GM19328 (cell line): ENCODE data around the gene FAM83E.
"Not testable (repeated sequence)": the region's sequence is repeated elsewhere in the genome, so short reads cannot be mapped to it uniquely, and the experiment has no call there.

Source experiments
- ATAC-seq: cut with Tn5 transposase; IDR thresholded peaks from one replicate; pipeline ENCODE4 v1.9.1; 2021; ENCODE audit warnings: mild to moderate bottlenecking, moderate library complexity; ENCODE audit not compliant: unreplicated experiment

FAM83E gene

DNA sequence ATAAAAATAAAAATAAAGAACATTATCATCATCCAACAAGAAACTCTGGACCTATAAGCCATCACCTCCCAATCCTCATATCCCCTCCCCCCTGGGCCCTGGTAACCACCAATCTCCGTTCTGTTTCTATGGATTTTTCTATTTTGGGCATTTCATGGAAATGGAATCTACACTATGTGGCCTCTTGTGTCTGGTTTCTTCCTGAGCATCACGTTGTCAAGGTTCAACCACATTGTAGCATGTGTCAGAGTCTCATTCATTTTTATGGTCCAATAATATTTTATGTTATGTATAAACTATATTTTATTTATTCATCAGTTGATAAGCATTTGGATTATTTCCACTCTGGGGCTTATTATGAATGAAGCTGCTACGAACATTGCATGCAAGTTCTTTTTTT is 36.0 kb downstream of the FAM83E start:
- no peak for ATAC-seq

- not testable (repeated sequence) for ATAC-seq
These were observed 37.0 kb downstream of the FAM83E start for GRCh38 chr19:48577908-48578307.

DNA sequence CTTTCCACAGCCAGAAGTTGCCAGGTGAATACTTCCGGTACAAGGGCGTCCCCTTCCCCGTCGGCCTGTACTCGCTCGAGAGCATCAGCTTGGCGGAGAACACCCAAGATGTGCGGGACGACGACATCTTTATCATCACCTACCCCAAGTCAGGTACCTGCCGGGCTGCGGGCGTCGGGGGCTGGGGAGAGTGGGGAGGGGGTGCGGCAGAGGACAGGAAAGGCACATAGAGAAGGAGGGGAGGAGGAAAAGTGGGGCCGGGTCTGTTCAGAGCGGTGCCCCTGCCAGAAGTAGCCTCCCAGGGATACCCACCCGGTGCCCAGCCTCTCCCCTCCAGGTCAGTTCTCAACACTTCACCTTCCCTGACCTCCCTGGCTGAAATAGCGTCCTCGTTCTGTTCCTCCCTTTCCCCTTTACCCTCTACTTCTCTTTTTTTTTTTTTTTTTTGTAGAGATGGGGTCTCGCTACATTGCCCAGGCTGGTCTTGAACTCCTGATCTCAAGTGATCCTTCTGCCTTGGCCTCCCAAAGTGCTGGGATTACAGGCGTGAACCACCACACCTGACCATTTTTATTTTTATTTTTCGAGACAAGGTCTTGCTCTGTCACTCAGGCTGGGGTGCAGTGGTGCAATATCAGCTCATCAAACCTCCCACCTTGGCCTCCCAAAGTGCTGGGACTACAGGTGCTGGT is 38.8 kb downstream of the FAM83E start:
- no peak for ATAC-seq

DNA sequence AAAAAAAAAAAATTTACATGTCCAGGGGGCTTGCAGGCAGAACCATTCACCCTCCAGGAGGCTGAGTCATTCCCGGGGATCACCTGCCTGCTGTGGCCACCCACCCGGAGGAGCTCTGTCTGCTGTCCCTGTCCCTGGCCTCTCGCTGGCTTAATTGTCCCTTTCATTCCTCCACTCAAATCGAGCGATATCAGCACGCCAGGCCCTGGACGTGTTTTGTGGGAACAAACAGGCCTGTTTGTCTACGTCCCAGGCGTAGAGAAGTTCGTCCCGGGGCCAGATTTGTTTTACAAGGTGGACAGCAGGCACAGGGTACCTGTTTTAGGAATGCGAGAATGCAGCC is 41.7 kb downstream of the FAM83E start:
- ATAC-seq = no peak

GRCh38 chr19:48571378-48572162 is 43.3 kb downstream of the FAM83E start:
- ATAC-seq = no peak

GRCh38 chr19:48569814-48570213 is 45.1 kb downstream of the FAM83E start:
- no peak for ATAC-seq

DNA sequence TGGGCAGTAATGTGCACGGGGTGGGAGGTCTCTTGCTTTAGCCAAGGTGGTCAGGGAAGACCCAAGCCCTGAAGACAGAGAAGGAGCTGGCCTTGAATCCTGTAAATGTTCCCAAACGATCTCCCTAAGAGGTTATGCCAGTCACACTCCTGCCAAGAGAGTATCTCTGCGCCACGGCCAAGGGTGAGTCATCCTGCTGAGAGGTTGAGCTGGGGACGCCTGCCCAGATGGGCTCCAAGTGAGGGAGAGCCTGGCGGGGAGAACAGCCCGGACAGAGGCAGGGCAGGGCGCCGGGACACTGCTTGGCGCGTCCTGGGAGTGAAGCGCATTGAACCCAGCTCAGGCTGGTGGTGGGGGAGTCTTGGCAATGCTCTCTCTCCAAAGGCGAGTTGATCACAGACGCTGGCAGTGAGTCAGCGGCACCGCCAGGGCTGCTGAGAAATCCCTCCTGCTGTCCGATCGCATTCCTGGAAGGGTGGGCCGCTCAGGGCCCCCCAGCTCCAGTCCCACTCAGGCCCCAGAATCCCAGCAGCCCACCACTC is 46.5 kb downstream of the FAM83E start:
- ATAC-seq = no peak

DNA sequence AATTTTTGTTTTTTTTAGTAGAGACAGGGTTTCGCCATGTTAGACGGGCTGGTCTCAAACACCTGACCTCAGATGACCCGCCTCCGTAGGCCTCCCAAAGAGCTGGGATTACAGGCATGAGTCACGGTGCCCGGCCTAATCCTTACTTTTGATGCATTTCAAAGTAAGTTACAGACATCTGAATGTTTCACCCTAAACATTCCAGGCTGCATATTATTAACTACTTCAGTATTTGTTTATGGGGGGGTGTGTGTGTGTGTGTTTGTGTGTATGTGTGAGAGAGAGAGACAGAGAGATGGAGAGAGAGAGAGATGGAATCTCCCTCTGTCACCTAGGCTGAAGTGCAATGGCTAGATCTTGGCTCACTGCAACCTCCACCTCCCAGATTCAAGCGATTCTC is 49.8 kb downstream of the FAM83E start:
- ATAC-seq = no peak
